HepG2 (cell line): Measurements from ENCODE around the gene LRP5. TPM values are rescaled to one million over a fixed set of nuclear protein-coding genes. Genes with fewer than 3 reads are reported as not detected.

ENCODE experiments used
- ARNT2 ChIP-seq: sonication (generic); formaldehyde crosslinking; IDR thresholded peaks from 2 replicates; pipeline ENCODE4 v1.8.0; 2022; ENCODE audit warnings: mild to moderate bottlenecking, low read depth, missing genetic modification reagents, moderate library complexity
- GPN1 ChIP-seq: sonication (generic); formaldehyde crosslinking; IDR thresholded peaks from 2 replicates; pipeline ENCODE4 v1.5.1; 2020; ENCODE audit warnings: missing genetic modification reagents, borderline replicate concordance
- HNRNPH1 ChIP-seq: fragments of 200-400 bp; formaldehyde crosslinking; optimal IDR thresholded peaks from 2 replicates; pipeline ENCODE3; 2017; ENCODE audit warnings: mild to moderate bottlenecking, low read depth, low read length
- IKZF1 ChIP-seq: fragments of 450-650 bp; IDR thresholded peaks from 2 replicates; pipeline ENCODE4 v1.7.1; 2016
- KDM2A ChIP-seq: sonication (generic); formaldehyde crosslinking; IDR thresholded peaks from 2 replicates; pipeline ENCODE4 v1.4.0; 2020; ENCODE audit warnings: low read depth, missing genetic modification reagents, borderline replicate concordance
- POLR2A ChIP-seq, 2 experiments: IDR thresholded peaks; 2 replicates each; pipeline ENCODE4 v1.6.1; 2011; ENCODE audit warnings: low read depth in 2 of 2, low read length in 2 of 2, mild to moderate bottlenecking in 1 of 2, moderate library complexity in 1 of 2; ENCODE audit not compliant: insufficient read depth in 1 of 2
- SRSF4 ChIP-seq: fragments of 200-400 bp; formaldehyde crosslinking; IDR thresholded peaks from one replicate; pipeline ENCODE4 v1.6.1; 2018; ENCODE audit warnings: mild to moderate bottlenecking, low read depth, low read length, moderate library complexity; ENCODE audit not compliant: poor library complexity, severe bottlenecking
- ZNF570 ChIP-seq: sonication (generic); formaldehyde crosslinking; IDR thresholded peaks from 2 replicates; pipeline ENCODE4 v1.4.0; 2020; ENCODE audit warnings: mild to moderate bottlenecking, missing genetic modification reagents, borderline replicate concordance
- ZNF615 ChIP-seq: sonication (generic); formaldehyde crosslinking; IDR thresholded peaks from 2 replicates; pipeline ENCODE4 v1.5.0; 2020; ENCODE audit warnings: mild to moderate bottlenecking, missing genetic modification reagents, borderline replicate concordance
- ZNF761 ChIP-seq: sonication (generic); formaldehyde crosslinking; conservative IDR thresholded peaks from 2 replicates; pipeline ENCODE4 v1.4.0; 2020; ENCODE audit warnings: mild to moderate bottlenecking, missing genetic modification reagents
- ZNF816 ChIP-seq: sonication (generic); formaldehyde crosslinking; IDR thresholded peaks from 2 replicates; pipeline ENCODE4 v1.8.0; 2022; ENCODE audit warnings: missing genetic modification reagents, mild to moderate bottlenecking, borderline replicate concordance
- ZNF83 ChIP-seq: sonication (generic); formaldehyde crosslinking; IDR thresholded peaks from 2 replicates; pipeline ENCODE4 v1.4.0; 2020; ENCODE audit warnings: missing genetic modification reagents, mild to moderate bottlenecking, borderline replicate concordance
- ZXDC ChIP-seq: sonication (generic); formaldehyde crosslinking; IDR thresholded peaks from 2 replicates; pipeline ENCODE4 v1.5.0; 2020; ENCODE audit warnings: mild to moderate bottlenecking, missing genetic modification reagents
- polyA plus RNA-seq, 8 experiments: library from polyadenylated mRNA; depleted of rRNA in 3 of 8; stranded (reverse) in 7 of 8; unstranded in 1 of 8; fragments of >200 nt; fragmentation: Illumina TruSeq in 4 of 8; extraction: Trizol in 4 of 8; gene quantifications; 2 replicates each; pipeline versions ENCODE4 v1.2.1 to v1.2.3, GENCODE V29; 2011 to 2016; ENCODE audit warnings: low read depth in 4 of 8, missing spikeins in 1 of 8, mixed read lengths in 1 of 8; ENCODE audit not compliant: insufficient read depth in 1 of 8
- total RNA-seq, 5 experiments: library from RNA; depleted of rRNA; stranded (reverse); fragments of >200 nt; fragmentation: Illumina TruSeq; extraction: Trizol; gene quantifications; 2 replicates each; pipeline ENCODE4 v1.2.3, GENCODE V29; 2016; ENCODE audit warnings: low read depth in 1 of 5
- TF ChIP-seq, protein P1 (sequence below): sonication (generic); formaldehyde crosslinking; IDR thresholded peaks from 2 replicates; pipeline ENCODE4 v1.4.0; 2020; ENCODE audit warnings: missing genetic modification reagents
- TF ChIP-seq, protein P2 (sequence below): sonication (generic); formaldehyde crosslinking; IDR thresholded peaks from 2 replicates; pipeline ENCODE4 v1.4.0; 2020; ENCODE audit warnings: missing genetic modification reagents
- TF ChIP-seq, protein P3 (sequence below): sonication (generic); formaldehyde crosslinking; IDR thresholded peaks from 2 replicates; pipeline ENCODE4 v1.4.0; 2020; ENCODE audit warnings: mild to moderate bottlenecking, missing genetic modification reagents
- TF ChIP-seq, protein P4 (sequence below): IDR thresholded peaks from 2 replicates; pipeline ENCODE4 v1.6.1; 2016; ENCODE audit warnings: low read depth, control low read depth

Gene LRP5
- total and polyA plus RNA-seq, 2 of the 13 experiments (the other 11 are each of a cell fraction or from before 2014, with no cell fraction given): 40.4 to 64.0 TPM

GRCh38 chr11:68297812-68298658 lies 14.4 kb upstream of the LRP5 start (continued):
- TF ChIP-seq GPN1 (CRISPR knock-in tag) (no peak), ZXDC (peak; percentile 94), ZNF615 (CRISPR knock-in tag) (peak; percentile 54; the same call in 1 of the 2 replicates), KDM2A (CRISPR knock-in tag) (peak; percentile 77; the same call in 1 of the 2 replicates), ZNF570 (CRISPR knock-in tag) (no peak), SRSF4 (no peak), ZNF816 (CRISPR knock-in tag) (peak; percentile 77; the same call in 1 of the 2 replicates), ZNF83 (CRISPR knock-in tag) (peak; percentile 27; the same call in 1 of the 2 replicates), POLR2A (IDR thresholded peaks at IDR 0.05; ENCODE audit: insufficient read depth in 1 of 2, low read depth in 2 of 2, low read length in 2 of 2) (peak; percentile 73 to 81), ZNF761 (peak; percentile 86), HNRNPH1 (peak; percentile 13), ARNT2 (CRISPR knock-in tag) (no peak; the same call in 1 of the 2 replicates), IKZF1 (no peak)
- TF ChIP-seq, protein P1, sequence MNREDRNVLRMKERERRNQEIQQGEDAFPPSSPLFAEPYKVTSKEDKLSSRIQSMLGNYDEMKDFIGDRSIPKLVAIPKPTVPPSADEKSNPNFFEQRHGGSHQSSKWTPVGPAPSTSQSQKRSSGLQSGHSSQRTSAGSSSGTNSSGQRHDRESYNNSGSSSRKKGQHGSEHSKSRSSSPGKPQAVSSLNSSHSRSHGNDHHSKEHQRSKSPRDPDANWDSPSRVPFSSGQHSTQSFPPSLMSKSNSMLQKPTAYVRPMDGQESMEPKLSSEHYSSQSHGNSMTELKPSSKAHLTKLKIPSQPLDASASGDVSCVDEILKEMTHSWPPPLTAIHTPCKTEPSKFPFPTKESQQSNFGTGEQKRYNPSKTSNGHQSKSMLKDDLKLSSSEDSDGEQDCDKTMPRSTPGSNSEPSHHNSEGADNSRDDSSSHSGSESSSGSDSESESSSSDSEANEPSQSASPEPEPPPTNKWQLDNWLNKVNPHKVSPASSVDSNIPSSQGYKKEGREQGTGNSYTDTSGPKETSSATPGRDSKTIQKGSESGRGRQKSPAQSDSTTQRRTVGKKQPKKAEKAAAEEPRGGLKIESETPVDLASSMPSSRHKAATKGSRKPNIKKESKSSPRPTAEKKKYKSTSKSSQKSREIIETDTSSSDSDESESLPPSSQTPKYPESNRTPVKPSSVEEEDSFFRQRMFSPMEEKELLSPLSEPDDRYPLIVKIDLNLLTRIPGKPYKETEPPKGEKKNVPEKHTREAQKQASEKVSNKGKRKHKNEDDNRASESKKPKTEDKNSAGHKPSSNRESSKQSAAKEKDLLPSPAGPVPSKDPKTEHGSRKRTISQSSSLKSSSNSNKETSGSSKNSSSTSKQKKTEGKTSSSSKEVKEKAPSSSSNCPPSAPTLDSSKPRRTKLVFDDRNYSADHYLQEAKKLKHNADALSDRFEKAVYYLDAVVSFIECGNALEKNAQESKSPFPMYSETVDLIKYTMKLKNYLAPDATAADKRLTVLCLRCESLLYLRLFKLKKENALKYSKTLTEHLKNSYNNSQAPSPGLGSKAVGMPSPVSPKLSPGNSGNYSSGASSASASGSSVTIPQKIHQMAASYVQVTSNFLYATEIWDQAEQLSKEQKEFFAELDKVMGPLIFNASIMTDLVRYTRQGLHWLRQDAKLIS (CRISPR knock-in tag): peak; percentile 33; the same call in 1 of the 2 replicates
- TF ChIP-seq, protein P2, sequence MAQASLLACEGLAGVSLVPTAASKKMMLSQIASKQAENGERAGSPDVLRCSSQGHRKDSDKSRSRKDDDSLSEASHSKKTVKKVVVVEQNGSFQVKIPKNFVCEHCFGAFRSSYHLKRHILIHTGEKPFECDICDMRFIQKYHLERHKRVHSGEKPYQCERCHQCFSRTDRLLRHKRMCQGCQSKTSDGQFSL (CRISPR knock-in tag): peak; percentile 76; the same call in 1 of the 2 replicates
- TF ChIP-seq, protein P3, sequence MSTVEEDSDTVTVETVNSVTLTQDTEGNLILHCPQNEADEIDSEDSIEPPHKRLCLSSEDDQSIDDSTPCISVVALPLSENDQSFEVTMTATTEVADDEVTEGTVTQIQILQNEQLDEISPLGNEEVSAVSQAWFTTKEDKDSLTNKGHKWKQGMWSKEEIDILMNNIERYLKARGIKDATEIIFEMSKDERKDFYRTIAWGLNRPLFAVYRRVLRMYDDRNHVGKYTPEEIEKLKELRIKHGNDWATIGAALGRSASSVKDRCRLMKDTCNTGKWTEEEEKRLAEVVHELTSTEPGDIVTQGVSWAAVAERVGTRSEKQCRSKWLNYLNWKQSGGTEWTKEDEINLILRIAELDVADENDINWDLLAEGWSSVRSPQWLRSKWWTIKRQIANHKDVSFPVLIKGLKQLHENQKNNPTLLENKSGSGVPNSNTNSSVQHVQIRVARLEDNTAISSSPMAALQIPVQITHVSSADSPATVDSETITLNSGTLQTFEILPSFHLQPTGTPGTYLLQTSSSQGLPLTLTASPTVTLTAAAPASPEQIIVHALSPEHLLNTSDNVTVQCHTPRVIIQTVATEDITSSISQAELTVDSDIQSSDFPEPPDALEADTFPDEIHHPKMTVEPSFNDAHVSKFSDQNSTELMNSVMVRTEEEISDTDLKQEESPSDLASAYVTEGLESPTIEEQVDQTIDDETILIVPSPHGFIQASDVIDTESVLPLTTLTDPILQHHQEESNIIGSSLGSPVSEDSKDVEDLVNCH (CRISPR knock-in tag): peak; percentile 36; the same call in 1 of the 2 replicates
- TF ChIP-seq, protein P4, sequence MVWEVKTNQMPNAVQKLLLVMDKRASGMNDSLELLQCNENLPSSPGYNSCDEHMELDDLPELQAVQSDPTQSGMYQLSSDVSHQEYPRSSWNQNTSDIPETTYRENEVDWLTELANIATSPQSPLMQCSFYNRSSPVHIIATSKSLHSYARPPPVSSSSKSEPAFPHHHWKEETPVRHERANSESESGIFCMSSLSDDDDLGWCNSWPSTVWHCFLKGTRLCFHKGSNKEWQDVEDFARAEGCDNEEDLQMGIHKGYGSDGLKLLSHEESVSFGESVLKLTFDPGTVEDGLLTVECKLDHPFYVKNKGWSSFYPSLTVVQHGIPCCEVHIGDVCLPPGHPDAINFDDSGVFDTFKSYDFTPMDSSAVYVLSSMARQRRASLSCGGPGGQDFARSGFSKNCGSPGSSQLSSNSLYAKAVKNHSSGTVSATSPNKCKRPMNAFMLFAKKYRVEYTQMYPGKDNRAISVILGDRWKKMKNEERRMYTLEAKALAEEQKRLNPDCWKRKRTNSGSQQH (CRISPR knock-in tag): no peak; the same call in 1 of the 2 replicates
